ENCODE results near the gene EIF3C.
"Not testable (repeated sequence)": the region's sequence is repeated elsewhere in the genome, so short reads cannot be mapped to it uniquely, and the experiment has no call there.

EIF3C gene

GRCh38 chr16:28711220-28712083 lies at the start of gene EIF3C:
EIF3C (plus strand) TSS chr16:28711464; CDS start chr16:28711687, 223 bp downstream.
- DNase-seq (ENCODE audit: low spot score) = not testable (repeated sequence)

GRCh38 chr16:28666264-28666663 lies 45.0 kb upstream of the EIF3C start:
- not testable (repeated sequence) for DNase-seq (ENCODE audit: low spot score)

GRCh38 chr16:28667480-28667879 lies 43.8 kb upstream of the EIF3C start:
- DNase-seq (ENCODE audit: low spot score) = not testable (repeated sequence)

- DNase-seq (ENCODE audit: low spot score) = not testable (repeated sequence)
These were observed 43.1 kb upstream of the EIF3C start for GRCh38 chr16:28668199-28668598.

GRCh38 chr16:28688327-28688952 lies 22.8 kb upstream of the EIF3C start:
- not testable (repeated sequence) for DNase-seq (ENCODE audit: low spot score)

GRCh38 chr16:28689425-28689824 lies 21.8 kb upstream of the EIF3C start:
- not testable (repeated sequence) for DNase-seq (ENCODE audit: low spot score)

- DNase-seq (ENCODE audit: low spot score) = not testable (repeated sequence)
These were observed 19.5 kb upstream of the EIF3C start for GRCh38 chr16:28691722-28692121.

- DNase-seq (ENCODE audit: low spot score) = not testable (repeated sequence)
These were observed 17.9 kb upstream of the EIF3C start for GRCh38 chr16:28693257-28693950.

GRCh38 chr16:28699792-28700191 lies 11.5 kb upstream of the EIF3C start:
- DNase-seq (ENCODE audit: low spot score) = not testable (repeated sequence)

- not testable (repeated sequence) for DNase-seq (ENCODE audit: low spot score)
These were observed 10.9 kb upstream of the EIF3C start for GRCh38 chr16:28700349-28700748.

GRCh38 chr16:28701384-28701783 lies 9.9 kb upstream of the EIF3C start:
- DNase-seq (ENCODE audit: low spot score) = not testable (repeated sequence)

GRCh38 chr16:28704246-28704645 lies 7.0 kb upstream of the EIF3C start:
- DNase-seq (ENCODE audit: low spot score) = not testable (repeated sequence)

- not testable (repeated sequence) for DNase-seq (ENCODE audit: low spot score)
These were observed 11.8 kb downstream of the EIF3C start for GRCh38 chr16:28722852-28723650.

GRCh38 chr16:28731253-28731652 lies 20.0 kb downstream of the EIF3C start:
- not testable (repeated sequence) for DNase-seq (ENCODE audit: low spot score)

GRCh38 chr16:28732455-28733124 lies 21.3 kb downstream of the EIF3C start:
- DNase-seq (ENCODE audit: low spot score) = not testable (repeated sequence)

GRCh38 chr16:28739787-28740186 lies 28.5 kb downstream of the EIF3C start:
- not testable (repeated sequence) for DNase-seq (ENCODE audit: low spot score)

- DNase-seq (ENCODE audit: low spot score) = not testable (repeated sequence)
These were observed 29.4 kb downstream of the EIF3C start for GRCh38 chr16:28740631-28741030.

GRCh38 chr16:28741295-28741694 lies 30.0 kb downstream of the EIF3C start:
- not testable (repeated sequence) for DNase-seq (ENCODE audit: low spot score)

- not testable (repeated sequence) for DNase-seq (ENCODE audit: low spot score)
These were observed 35.5 kb downstream of the EIF3C start for GRCh38 chr16:28746618-28747350.

- not testable (repeated sequence) for DNase-seq (ENCODE audit: low spot score)
These were observed 38.8 kb downstream of the EIF3C start for GRCh38 chr16:28749997-28750465.

All from D341Med (cell line).